Panc1 (cell line): ENCODE measurements around the gene FAM187B. TPM values are rescaled to one million over a fixed set of nuclear protein-coding genes. Genes with fewer than 3 reads are reported as not detected.

Experiments
- ATAC-seq: fragments of 200-7000 bp; cut with Tn5 transposase; 2 replicates; pipeline ENCODE4 v1.9.1; 2020; ENCODE audit warnings: mild to moderate bottlenecking, moderate library complexity
- BruUV-seq: library from RNA; stranded (reverse); fragments of 400-500 nt; replicated peaks from 2 replicates; lab custom pipeline; 2021; lab: Mats Ljungman, UMichigan
- CTCF ChIA-PET: fragments of 300-600 bp; sonication (Branson Sonifier 250); formaldehyde crosslinking; loops from one replicate; lab custom pipeline; 2022; ENCODE audit warnings: antibody characterized with exemption; lab: Charles Lee
- POLR2A ChIA-PET: fragments of 300-600 bp; sonication (Branson Sonifier 250); formaldehyde crosslinking; loops from one replicate; lab custom pipeline; 2022; ENCODE audit warnings: antibody characterized with exemption; lab: Charles Lee
- DNase-seq: peaks from one replicate; pipeline ENCODE4 v3.0.0-alpha.2; 2010; ENCODE audit warnings: low read depth, low spot score
- H3K27ac ChIP-seq: 2 replicates; pipeline ENCODE4 v1.5.1; 2011; ENCODE audit warnings: mild to moderate bottlenecking, low read length, inconsistent platforms
- H3K27me3 ChIP-seq: fragments of 200-500 bp; sonication (Bioruptor generic); 2 replicates; pipeline ENCODE4 v1.6.0; 2014; ENCODE audit warnings: low read length, inconsistent platforms; ENCODE audit not compliant: control insufficient read depth, insufficient read depth
- H3K36me3 ChIP-seq: fragments of 200-500 bp; sonication (Bioruptor generic); 2 replicates; pipeline ENCODE4 v1.5.1; 2014; ENCODE audit warnings: inconsistent platforms, mild to moderate bottlenecking, low read length, moderate library complexity; ENCODE audit not compliant: control insufficient read depth, insufficient read depth
- H3K4me1 ChIP-seq: 2 replicates; pipeline ENCODE4 v1.5.1; 2011; ENCODE audit warnings: inconsistent platforms, mild to moderate bottlenecking, low read length, moderate library complexity; ENCODE audit not compliant: control insufficient read depth, insufficient read depth
- H3K4me3 ChIP-seq, 2 experiments: 2 replicates each; pipeline ENCODE4 v1.5.1; 2011 to 2012; ENCODE audit warnings: low read depth in 2 of 2, low read length in 2 of 2, mild to moderate bottlenecking in 2 of 2, inconsistent platforms in 1 of 2, moderate library complexity in 1 of 2
- H3K9me3 ChIP-seq: fragments of 200-500 bp; sonication (Bioruptor generic); 2 replicates; pipeline ENCODE4 v1.5.1; 2014; ENCODE audit warnings: low read depth, mild to moderate bottlenecking, inconsistent platforms, low read length, moderate library complexity; ENCODE audit not compliant: control insufficient read depth, insufficient read depth
- POLR2AphosphoS5 ChIP-seq: IDR thresholded peaks from 2 replicates; pipeline ENCODE4 v1.6.1; 2012; ENCODE audit warnings: mild to moderate bottlenecking, low read depth, low read length, moderate library complexity
- SIN3A ChIP-seq: IDR thresholded peaks from 2 replicates; pipeline ENCODE4 v1.6.1; 2012; ENCODE audit warnings: low read depth, mild to moderate bottlenecking, low read length, moderate library complexity, borderline replicate concordance; ENCODE audit not compliant: insufficient read depth
- TCF7L2 ChIP-seq: IDR thresholded peaks from 2 replicates; pipeline ENCODE4 v1.6.1; 2011; ENCODE audit warnings: mild to moderate bottlenecking, low read depth, low read length, inconsistent platforms
- in situ Hi-C: cut with HindIII; loops from 2 replicates; pipeline ENCODE4 v1.10.0; 2016; ENCODE audit warnings: low sequenced_read_pairs, low pct_unique_long_range_greater_than_20kb
- intact Hi-C: fragments of 100-400 bp; cut with micrococcal nuclease; formaldehyde crosslinking; loops from one replicate; pipeline ENCODE4 v1.10.0; 2022; ENCODE audit not compliant: unreplicated experiment
- total RNA-seq: library from RNA; stranded (reverse); gene quantifications from one replicate; pipeline ENCODE4 v1.2.1, GENCODE V29; 2021; ENCODE audit not compliant: unreplicated experiment
- TF ChIP-seq, protein P1 (sequence below), 2 experiments: IDR thresholded peaks; 2 replicates each; pipeline ENCODE4 v1.6.1; 2011 to 2012; ENCODE audit warnings: low read depth in 2 of 2, control low read depth in 1 of 2, low read length in 1 of 2, mild to moderate bottlenecking in 1 of 2, moderate library complexity in 1 of 2; ENCODE audit not compliant: insufficient read depth in 1 of 2
- TF ChIP-seq, protein P2 (sequence below): fragments of 450-650 bp; IDR thresholded peaks from 2 replicates; pipeline ENCODE4 v1.5.1; 2017; ENCODE audit warnings: mild to moderate bottlenecking

Gene FAM187B
- total RNA-seq, 1 experiment from 2014 or later, result not detected

DNA sequence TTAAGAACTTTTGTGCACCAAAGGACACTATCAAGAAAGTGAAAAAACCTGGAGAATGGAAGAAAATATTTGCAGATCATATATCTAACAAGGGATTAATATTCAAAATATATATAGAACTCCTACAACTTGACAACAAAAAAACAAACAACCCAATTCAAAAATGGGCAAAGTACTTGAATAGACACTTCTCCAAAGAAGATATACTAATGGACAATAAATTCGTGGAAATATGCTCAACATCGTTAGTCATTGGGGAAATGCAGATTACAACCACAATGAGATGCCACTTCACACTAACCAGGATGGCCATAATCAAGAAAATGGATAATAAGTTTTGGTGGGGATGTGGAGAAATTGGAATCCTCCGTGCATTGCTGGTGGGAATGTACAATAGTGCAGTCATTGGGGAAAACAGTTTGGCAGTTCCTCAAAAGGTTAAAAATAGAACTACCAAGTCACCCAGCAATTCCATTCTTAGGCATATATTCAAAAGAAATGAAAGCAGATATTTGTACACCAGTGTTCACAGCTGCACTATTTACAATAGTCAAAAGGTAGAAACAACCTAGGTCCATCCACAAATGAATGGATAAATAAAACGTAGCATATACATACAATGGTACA, 18.0 kb upstream of the FAM187B start:
- ATAC-seq (no peak), DNase-seq (no peak)
- peaks cover 4% of the 10 kb centered on the region; the same call in 1 of the 2 replicates for H3K4me1 ChIP-seq
- ChIA-PET POLR2A (no interaction called here), CTCF (no interaction called here)
- no peak overlapping the region for H3K4me3 ChIP-seq
- no peaks in the 10 kb centered on the region; the same call in 1 of the 2 replicates for H3K36me3 ChIP-seq
- no TSS peak for BruUV-seq
- TF ChIP-seq, protein P1, sequence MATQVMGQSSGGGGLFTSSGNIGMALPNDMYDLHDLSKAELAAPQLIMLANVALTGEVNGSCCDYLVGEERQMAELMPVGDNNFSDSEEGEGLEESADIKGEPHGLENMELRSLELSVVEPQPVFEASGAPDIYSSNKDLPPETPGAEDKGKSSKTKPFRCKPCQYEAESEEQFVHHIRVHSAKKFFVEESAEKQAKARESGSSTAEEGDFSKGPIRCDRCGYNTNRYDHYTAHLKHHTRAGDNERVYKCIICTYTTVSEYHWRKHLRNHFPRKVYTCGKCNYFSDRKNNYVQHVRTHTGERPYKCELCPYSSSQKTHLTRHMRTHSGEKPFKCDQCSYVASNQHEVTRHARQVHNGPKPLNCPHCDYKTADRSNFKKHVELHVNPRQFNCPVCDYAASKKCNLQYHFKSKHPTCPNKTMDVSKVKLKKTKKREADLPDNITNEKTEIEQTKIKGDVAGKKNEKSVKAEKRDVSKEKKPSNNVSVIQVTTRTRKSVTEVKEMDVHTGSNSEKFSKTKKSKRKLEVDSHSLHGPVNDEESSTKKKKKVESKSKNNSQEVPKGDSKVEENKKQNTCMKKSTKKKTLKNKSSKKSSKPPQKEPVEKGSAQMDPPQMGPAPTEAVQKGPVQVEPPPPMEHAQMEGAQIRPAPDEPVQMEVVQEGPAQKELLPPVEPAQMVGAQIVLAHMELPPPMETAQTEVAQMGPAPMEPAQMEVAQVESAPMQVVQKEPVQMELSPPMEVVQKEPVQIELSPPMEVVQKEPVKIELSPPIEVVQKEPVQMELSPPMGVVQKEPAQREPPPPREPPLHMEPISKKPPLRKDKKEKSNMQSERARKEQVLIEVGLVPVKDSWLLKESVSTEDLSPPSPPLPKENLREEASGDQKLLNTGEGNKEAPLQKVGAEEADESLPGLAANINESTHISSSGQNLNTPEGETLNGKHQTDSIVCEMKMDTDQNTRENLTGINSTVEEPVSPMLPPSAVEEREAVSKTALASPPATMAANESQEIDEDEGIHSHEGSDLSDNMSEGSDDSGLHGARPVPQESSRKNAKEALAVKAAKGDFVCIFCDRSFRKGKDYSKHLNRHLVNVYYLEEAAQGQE (IDR thresholded peaks at IDR 0.05; ENCODE audit: insufficient read depth in 1 of 2, low read depth in 2 of 2, low read length in 1 of 2), result no peak
- TF ChIP-seq, protein P2, sequence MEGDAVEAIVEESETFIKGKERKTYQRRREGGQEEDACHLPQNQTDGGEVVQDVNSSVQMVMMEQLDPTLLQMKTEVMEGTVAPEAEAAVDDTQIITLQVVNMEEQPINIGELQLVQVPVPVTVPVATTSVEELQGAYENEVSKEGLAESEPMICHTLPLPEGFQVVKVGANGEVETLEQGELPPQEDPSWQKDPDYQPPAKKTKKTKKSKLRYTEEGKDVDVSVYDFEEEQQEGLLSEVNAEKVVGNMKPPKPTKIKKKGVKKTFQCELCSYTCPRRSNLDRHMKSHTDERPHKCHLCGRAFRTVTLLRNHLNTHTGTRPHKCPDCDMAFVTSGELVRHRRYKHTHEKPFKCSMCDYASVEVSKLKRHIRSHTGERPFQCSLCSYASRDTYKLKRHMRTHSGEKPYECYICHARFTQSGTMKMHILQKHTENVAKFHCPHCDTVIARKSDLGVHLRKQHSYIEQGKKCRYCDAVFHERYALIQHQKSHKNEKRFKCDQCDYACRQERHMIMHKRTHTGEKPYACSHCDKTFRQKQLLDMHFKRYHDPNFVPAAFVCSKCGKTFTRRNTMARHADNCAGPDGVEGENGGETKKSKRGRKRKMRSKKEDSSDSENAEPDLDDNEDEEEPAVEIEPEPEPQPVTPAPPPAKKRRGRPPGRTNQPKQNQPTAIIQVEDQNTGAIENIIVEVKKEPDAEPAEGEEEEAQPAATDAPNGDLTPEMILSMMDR, result no peak
- no peak for TF ChIP-seq TCF7L2
- no peak for TF ChIP-seq SIN3A
- TF ChIP-seq POLR2AphosphoS5, result no peak
- peak overlapping the region; percentile 85; the same call in 1 of the 2 replicates for H3K27ac ChIP-seq
- intact Hi-C loops (no loop called here), in situ Hi-C loops (no loop called here)
- H3K27me3 ChIP-seq, result peaks cover 29% of the 10 kb centered on the region
- H3K9me3 ChIP-seq, result no peaks in the 10 kb centered on the region; the same call in 1 of the 2 replicates

GRCh38 chr19:35241417-35241816, 12.9 kb upstream of the FAM187B start:
- in situ Hi-C loops, result no loop called here
- intact Hi-C loops, result no loop called here
- Histone ChIP-seq H3K27me3 (peaks cover 36% of the 10 kb centered on the region), H3K9me3 (peaks cover 6% of the 10 kb centered on the region; the same call in 1 of the 2 replicates), H3K4me1 (no peaks in the 10 kb centered on the region), H3K27ac (no peak overlapping the region), H3K36me3 (no peaks in the 10 kb centered on the region), H3K4me3 (no peak overlapping the region)
- DNase-seq, result no peak
- POLR2A ChIA-PET, result no interaction called here
- BruUV-seq, result no TSS peak
- ATAC-seq, result no peak
- CTCF ChIA-PET, result no interaction called here
- TF ChIP-seq POLR2AphosphoS5, result no peak
- TF ChIP-seq, protein P2, result no peak
- TF ChIP-seq SIN3A, result no peak
- TF ChIP-seq, protein P1 (IDR thresholded peaks at IDR 0.05; ENCODE audit: insufficient read depth in 1 of 2, low read depth in 2 of 2, low read length in 1 of 2), result no peak
- no peak for TF ChIP-seq TCF7L2
